K562 (cell line): ENCODE results near the gene GFI1B. TPM values are rescaled to one million over a fixed set of nuclear protein-coding genes. Genes with fewer than 3 reads are reported as not detected.

Experiments used
- CBX5 ChIP-seq: IDR thresholded peaks from 2 replicates; pipeline ENCODE4 v1.6.1; 2014; ENCODE audit warnings: low read depth, borderline replicate concordance
- CEBPG ChIP-seq, 3 experiments: fragments of 200-800 bp in 1 of 3; sonication (Bioruptor generic) in 1 of 3; sonication (generic) in 1 of 3; formaldehyde crosslinking in 1 of 3; IDR thresholded peaks in 2 of 3; conservative IDR thresholded peaks in 1 of 3; 2 replicates each; pipeline versions ENCODE4 v1.6.1 to v1.8.0; 2016 to 2022; ENCODE audit warnings: missing compliant biosample characterization in 2 of 3, missing genetic modification characterization in 2 of 3, mild to moderate bottlenecking in 1 of 3, missing genetic modification reagents in 1 of 3
- HDAC1 ChIP-seq, 2 experiments: fragments of 450-650 bp; IDR thresholded peaks; 2 replicates each; pipeline ENCODE4 v1.6.1; 2016 to 2017; ENCODE audit warnings: inconsistent platforms in 1 of 2, mild to moderate bottlenecking in 1 of 2, moderate library complexity in 1 of 2
- KAT2B ChIP-seq: IDR thresholded peaks from one replicate; pipeline ENCODE4 v1.6.1; 2012; ENCODE audit warnings: low read depth, mild to moderate bottlenecking, control low read depth, inconsistent platforms, low read length, moderate library complexity
- KDM1A ChIP-seq, 2 experiments: fragments of 450-650 bp; IDR thresholded peaks; 2 replicates each; pipeline ENCODE4 v1.6.1; 2016; ENCODE audit warnings: mild to moderate bottlenecking in 2 of 2
- KDM4B ChIP-seq, 2 experiments: fragments of 450-650 bp in 1 of 2; sonication (generic) in 1 of 2; IDR thresholded peaks; 2 replicates each; pipeline ENCODE4 v1.6.1; 2016 to 2017; ENCODE audit warnings: borderline replicate concordance in 2 of 2, antibody characterized with exemption in 1 of 2, low read depth in 1 of 2, mild to moderate bottlenecking in 1 of 2
- NR4A1 ChIP-seq, 2 experiments: fragments of 250-450 bp in 1 of 2; fragments of 450-650 bp in 1 of 2; sonication (Bioruptor Pico) in 1 of 2; IDR thresholded peaks; 2 replicates each; pipeline versions ENCODE4 v1.4.0 to v1.6.1; 2016 to 2020; ENCODE audit warnings: mild to moderate bottlenecking in 2 of 2, missing compliant biosample characterization in 1 of 2, missing genetic modification characterization in 1 of 2, moderate library complexity in 1 of 2
- PHF20 ChIP-seq: fragments of 450-650 bp; IDR thresholded peaks from 2 replicates; pipeline ENCODE4 v1.6.1; 2018; ENCODE audit not compliant: partially characterized antibody
- POLR2AphosphoS5 ChIP-seq: IDR thresholded peaks from 2 replicates; pipeline ENCODE4 v1.6.1; 2011; ENCODE audit warnings: mild to moderate bottlenecking, low read depth, low read length, moderate library complexity; ENCODE audit not compliant: control insufficient read depth, insufficient read depth
- POLR2G ChIP-seq: fragments of 200-400 bp; formaldehyde crosslinking; IDR thresholded peaks from 2 replicates; pipeline ENCODE4 v1.6.1; 2017; ENCODE audit warnings: low read depth, mild to moderate bottlenecking, antibody characterized with exemption, low read length, moderate library complexity
- RBM22 ChIP-seq: fragments of 200-400 bp; formaldehyde crosslinking; IDR thresholded peaks from 2 replicates; pipeline ENCODE4 v1.6.1; 2018; ENCODE audit warnings: low read length, low read depth; ENCODE audit not compliant: poor library complexity, severe bottlenecking
- SAFB ChIP-seq: fragments of 200-400 bp; formaldehyde crosslinking; IDR thresholded peaks from 2 replicates; pipeline ENCODE4 v1.6.1; 2017; ENCODE audit warnings: low read depth, low read length, borderline replicate concordance
- TBL1XR1 ChIP-seq, 2 experiments: IDR thresholded peaks; 2 replicates each; pipeline ENCODE4 v1.6.1; 2012; ENCODE audit warnings: improper control_type of control experiment in 2 of 2, low read length in 2 of 2, mild to moderate bottlenecking in 1 of 2
- TRIM28 ChIP-seq: fragments of 450-650 bp; IDR thresholded peaks from 2 replicates; pipeline ENCODE4 v1.6.1; 2017
- ZNF511 ChIP-seq: sonication (generic); formaldehyde crosslinking; IDR thresholded peaks from 2 replicates; pipeline ENCODE4 v1.8.0; 2022; ENCODE audit warnings: mild to moderate bottlenecking, missing genetic modification reagents
- ZNF778 ChIP-seq: fragments of 450-650 bp; formaldehyde crosslinking; IDR thresholded peaks from 2 replicates; pipeline ENCODE4 v1.4.0; 2020; ENCODE audit warnings: mild to moderate bottlenecking, moderate library complexity
- polyA plus RNA-seq, 8 experiments: library from polyadenylated mRNA; depleted of rRNA in 4 of 8; stranded (reverse) in 5 of 8; unstranded in 3 of 8; fragments of >200 nt; fragmentation: Nextera tagmentation in 2 of 8; fragmentation: Illumina TruSeq in 1 of 8; extraction: Ambion mirVana in 2 of 8; extraction: Trizol in 1 of 8; gene quantifications; 2 replicates each; pipeline versions ENCODE4 v1.2.1 to v1.2.3, GENCODE V29; 2011 to 2014; ENCODE audit warnings: inconsistent platforms in 1 of 8, missing spikeins in 1 of 8
- total RNA-seq, 7 experiments: library from RNA; depleted of rRNA in 6 of 7; stranded (reverse); fragments of >200 nt in 6 of 7; fragmentation: Illumina TruSeq in 2 of 7; extraction: Trizol in 2 of 7; gene quantifications; 2 replicates each; pipeline versions ENCODE4 v1.2.1 to v1.2.3, GENCODE V29; 2011 to 2021; ENCODE audit warnings: low replicate concordance in 1 of 7
- TF ChIP-seq, protein P1 (sequence below): sonication (generic); formaldehyde crosslinking; IDR thresholded peaks from 2 replicates; pipeline ENCODE4 v1.8.1; 2023; ENCODE audit warnings: mild to moderate bottlenecking, missing genetic modification reagents
- TF ChIP-seq, protein P2 (sequence below), 2 experiments: fragments of 150-350 bp in 1 of 2; IDR thresholded peaks; 2 replicates each; pipeline ENCODE4 v1.6.1; 2012 to 2016; ENCODE audit warnings: low read depth in 2 of 2, low read length in 2 of 2, mild to moderate bottlenecking in 1 of 2, moderate library complexity in 1 of 2

GFI1B gene
- total and polyA plus RNA-seq, 9 of the 15 experiments (the other 6 are each of a cell fraction or from before 2014, with no cell fraction given) = 8.0 to 75.7 (median 34.5) TPM

- TF ChIP-seq CEBPG (CRISPR knock-in tag; IDR thresholded peaks at IDR 0.05) (no peak), CEBPG (tag; conservative IDR thresholded peaks at IDR 0.05 in 1 of 2, IDR thresholded peaks at IDR 0.05 in 1 of 2) (no peak), POLR2AphosphoS5 (peak; percentile 93), PHF20 (peak; percentile 33), TRIM28 (0 out of 2 replicates have a peak, but pooled peaks have one; percentile 44), KDM4B (IDR thresholded peaks at IDR 0.05; ENCODE audit: borderline replicate concordance in 2 of 2, low read depth in 1 of 2) (no peak), HDAC1 (IDR thresholded peaks at IDR 0.05) (peak in 1 of 2 experiments; percentile 92; a peak in 2 of 4 replicates), KDM1A (IDR thresholded peaks at IDR 0.05) (no peak), POLR2G (0 out of 2 replicates have a peak, but pooled peaks have one; percentile 29), SAFB (no peak), RBM22 (no peak), KAT2B (no peak), CBX5 (no peak), TBL1XR1 (IDR thresholded peaks at IDR 0.05; ENCODE audit: low read length in 2 of 2) (peak; percentile 49 to 53; a peak in 2 of 4 replicates), ZNF511 (0 out of 2 replicates have a peak, but pooled peaks have one; percentile 6), ZNF778 (CRISPR knock-in tag) (no peak), NR4A1 (CRISPR knock-in tag; IDR thresholded peaks at IDR 0.05) (no peak), NR4A1 (tag; IDR thresholded peaks at IDR 0.05) (peak; percentile 85; the same call in 1 of the 2 replicates)
- TF ChIP-seq, protein P1, sequence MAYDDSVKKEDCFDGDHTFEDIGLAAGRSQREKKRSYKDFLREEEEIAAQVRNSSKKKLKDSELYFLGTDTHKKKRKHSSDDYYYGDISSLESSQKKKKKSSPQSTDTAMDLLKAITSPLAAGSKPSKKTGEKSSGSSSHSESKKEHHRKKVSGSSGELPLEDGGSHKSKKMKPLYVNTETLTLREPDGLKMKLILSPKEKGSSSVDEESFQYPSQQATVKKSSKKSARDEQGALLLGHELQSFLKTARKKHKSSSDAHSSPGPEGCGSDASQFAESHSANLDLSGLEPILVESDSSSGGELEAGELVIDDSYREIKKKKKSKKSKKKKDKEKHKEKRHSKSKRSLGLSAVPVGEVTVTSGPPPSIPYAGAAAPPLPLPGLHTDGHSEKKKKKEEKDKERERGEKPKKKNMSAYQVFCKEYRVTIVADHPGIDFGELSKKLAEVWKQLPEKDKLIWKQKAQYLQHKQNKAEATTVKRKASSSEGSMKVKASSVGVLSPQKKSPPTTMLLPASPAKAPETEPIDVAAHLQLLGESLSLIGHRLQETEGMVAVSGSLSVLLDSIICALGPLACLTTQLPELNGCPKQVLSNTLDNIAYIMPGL (CRISPR knock-in tag) = no peak
- TF ChIP-seq, protein P2, sequence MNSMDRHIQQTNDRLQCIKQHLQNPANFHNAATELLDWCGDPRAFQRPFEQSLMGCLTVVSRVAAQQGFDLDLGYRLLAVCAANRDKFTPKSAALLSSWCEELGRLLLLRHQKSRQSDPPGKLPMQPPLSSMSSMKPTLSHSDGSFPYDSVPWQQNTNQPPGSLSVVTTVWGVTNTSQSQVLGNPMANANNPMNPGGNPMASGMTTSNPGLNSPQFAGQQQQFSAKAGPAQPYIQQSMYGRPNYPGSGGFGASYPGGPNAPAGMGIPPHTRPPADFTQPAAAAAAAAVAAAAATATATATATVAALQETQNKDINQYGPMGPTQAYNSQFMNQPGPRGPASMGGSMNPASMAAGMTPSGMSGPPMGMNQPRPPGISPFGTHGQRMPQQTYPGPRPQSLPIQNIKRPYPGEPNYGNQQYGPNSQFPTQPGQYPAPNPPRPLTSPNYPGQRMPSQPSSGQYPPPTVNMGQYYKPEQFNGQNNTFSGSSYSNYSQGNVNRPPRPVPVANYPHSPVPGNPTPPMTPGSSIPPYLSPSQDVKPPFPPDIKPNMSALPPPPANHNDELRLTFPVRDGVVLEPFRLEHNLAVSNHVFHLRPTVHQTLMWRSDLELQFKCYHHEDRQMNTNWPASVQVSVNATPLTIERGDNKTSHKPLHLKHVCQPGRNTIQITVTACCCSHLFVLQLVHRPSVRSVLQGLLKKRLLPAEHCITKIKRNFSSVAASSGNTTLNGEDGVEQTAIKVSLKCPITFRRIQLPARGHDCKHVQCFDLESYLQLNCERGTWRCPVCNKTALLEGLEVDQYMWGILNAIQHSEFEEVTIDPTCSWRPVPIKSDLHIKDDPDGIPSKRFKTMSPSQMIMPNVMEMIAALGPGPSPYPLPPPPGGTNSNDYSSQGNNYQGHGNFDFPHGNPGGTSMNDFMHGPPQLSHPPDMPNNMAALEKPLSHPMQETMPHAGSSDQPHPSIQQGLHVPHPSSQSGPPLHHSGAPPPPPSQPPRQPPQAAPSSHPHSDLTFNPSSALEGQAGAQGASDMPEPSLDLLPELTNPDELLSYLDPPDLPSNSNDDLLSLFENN (IDR thresholded peaks at IDR 0.05; ENCODE audit: low read depth in 2 of 2, low read length in 2 of 2) = peak in 1 of 2 experiments; percentile 86; a peak in 2 of 4 replicates
Measured at GRCh38 chr9:132998831-132999635, 20.5 kb downstream of the GFI1B start (continued).
